Measurements from ENCODE around the gene SIPA1L3.

DNA sequence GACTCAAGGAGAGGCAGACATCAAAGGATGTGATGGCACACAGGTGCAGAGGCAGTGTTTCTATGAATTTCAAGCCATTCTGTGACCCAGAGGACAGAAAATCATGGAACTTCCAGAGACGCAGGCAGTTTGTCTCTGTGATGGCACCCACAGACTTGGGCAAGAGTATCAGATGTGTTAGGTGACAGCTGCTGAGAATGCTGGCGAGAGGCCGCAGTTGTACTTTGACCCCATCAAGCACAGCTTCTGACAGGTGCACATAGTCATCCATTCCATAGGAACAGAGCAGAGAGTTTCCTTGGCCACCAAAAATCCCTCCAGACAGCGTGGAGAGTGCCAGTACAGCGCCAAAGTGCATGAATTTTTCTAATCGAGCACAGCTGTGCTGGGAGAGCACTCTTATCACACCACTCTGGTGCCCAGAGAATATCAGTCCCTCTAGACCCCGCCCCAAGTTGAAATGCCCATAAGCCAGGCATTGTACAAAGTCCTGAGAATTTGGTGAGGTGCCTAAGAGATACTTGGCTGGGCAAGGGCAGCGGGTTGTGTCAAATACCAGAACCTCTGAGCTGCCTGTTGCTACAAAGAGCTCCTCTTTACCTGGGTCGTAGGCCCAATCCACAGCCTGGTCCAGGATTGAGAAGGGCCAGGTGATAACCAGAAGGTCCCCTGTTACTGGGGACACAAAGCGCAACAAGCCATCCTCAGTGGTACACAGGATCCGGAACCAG lies 13.0 kb upstream of the SIPA1L3 start:
- TF ChIP-seq CTCF (conservative IDR thresholded peaks at IDR 0.05) (no peak), ZFX (IDR thresholded peaks at IDR 0.05) (no peak)

Measured in C4-2B (cell line).